ENCODE results near the gene DUS2.

- TF ChIP-seq CTCF (IDR thresholded peaks at IDR 0.05) (no peak), POLR2AphosphoS5 (IDR thresholded peaks at IDR 0.05; ENCODE audit: low read depth, low read length) (no peak), SIN3A (IDR thresholded peaks at IDR 0.05; ENCODE audit: borderline replicate concordance, insufficient read depth, low read depth, low read length) (no peak), TCF7L2 (IDR thresholded peaks at IDR 0.05; ENCODE audit: low read depth, low read length) (no peak)
Observed at GRCh38 chr16:67990018-67990386, 33.1 kb upstream of the DUS2 start.

All from Panc1 (cell line).